Left renal pelvis (tissue), 4 donors: ENCODE results near the gene HOXA2. TPM values are rescaled to one million over a fixed set of nuclear protein-coding genes. Genes with fewer than 3 reads are reported as not detected.

ENCODE experiments used
- DNase-seq, 4 donors: peaks; one replicate each; pipeline ENCODE4 v3.0.0-alpha.2; 2013; ENCODE audit warnings: low read depth in 4 of 4, low spot score in 3 of 4
- polyA plus RNA-seq, 4 donors: library from polyadenylated mRNA; unstranded; fragments of 120-200 nt; gene quantifications; one replicate each; pipeline ENCODE4 v1.2.1, GENCODE V29; 2013; ENCODE audit not compliant: insufficient read length in 4 of 4

The HOXA2 gene
- polyA plus RNA-seq: 10 to 100 TPM; 10.1 to 15.1 (median 11.3) TPM

DNA sequence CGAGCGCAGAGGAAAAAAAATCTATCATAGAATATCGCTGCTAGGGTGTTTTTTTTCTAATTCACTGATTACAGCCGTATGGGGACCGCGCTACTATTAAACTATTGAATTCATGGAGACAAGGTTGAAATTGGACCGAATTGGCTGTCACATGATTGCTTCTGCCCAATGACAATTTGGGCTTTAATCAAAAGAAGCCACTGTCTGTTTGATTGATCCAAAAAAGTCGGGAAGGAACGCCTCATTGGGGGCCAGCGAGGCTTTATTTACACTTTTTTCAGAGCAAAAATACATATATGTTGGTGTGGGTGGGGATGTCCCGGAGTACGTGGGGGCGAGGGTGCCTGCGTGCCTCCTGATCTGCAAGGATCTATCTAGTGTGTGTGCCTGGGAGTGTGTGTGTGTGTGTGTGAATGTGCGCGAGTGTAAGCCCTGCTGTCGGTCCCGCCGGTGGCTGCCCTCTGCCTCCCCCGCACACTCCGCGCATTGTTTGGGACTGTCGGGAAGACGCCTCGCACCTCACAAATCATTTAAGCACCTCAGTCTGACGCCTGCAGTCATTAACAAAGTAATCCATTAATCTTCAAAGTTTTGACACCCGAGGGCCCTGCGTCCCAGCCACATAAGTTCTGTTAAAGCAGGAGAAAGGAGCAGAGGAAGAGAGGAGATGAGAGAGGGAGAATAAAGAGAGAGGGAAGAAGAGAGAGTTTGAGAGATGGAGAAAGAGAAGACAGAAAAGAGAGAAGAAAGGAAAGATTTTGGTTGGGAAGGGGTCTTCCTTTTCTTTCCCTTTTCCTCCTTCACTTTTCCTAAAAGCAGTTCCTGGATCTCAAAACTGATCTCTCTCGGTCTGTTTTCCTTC, at the start of gene HOXA2:
Gene HOXA2 (minus strand): TSS at position 103 of the 862 bp plus-strand sequence. CDS start 183 bp downstream, outside the sequence.
- DNase-seq: peak in 3 of 4 donors; percentile 57 to 63 (median 60)

DNA sequence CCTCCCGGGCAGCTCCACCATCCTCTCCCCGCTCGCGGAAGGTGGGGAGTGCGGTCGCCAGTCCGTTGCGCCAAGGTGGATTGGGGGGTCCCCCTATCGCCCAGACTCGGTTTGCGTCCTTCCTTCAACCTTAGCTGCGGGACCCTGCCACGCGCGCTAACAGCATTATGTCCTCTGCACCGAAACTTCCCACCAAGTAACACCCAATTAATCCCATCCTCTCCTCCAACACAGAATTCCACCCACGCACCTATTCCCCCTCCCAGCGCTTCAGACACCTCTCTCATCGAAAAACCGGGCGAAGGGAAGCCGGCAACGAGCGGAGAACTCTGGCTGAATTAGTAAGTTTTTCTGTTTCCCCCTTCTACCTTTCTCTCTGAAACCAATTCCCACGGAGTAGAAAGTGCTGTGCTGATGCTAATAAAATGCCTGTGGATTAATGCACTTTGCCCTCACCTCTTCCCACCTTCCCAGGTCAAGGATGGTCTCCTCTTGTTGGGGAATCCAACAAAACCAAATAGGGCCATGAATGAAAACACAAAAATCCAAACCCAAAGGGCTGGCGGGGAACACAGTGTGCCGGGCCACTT, 49.0 kb upstream of the HOXA2 start:
- no peak for DNase-seq

DNA sequence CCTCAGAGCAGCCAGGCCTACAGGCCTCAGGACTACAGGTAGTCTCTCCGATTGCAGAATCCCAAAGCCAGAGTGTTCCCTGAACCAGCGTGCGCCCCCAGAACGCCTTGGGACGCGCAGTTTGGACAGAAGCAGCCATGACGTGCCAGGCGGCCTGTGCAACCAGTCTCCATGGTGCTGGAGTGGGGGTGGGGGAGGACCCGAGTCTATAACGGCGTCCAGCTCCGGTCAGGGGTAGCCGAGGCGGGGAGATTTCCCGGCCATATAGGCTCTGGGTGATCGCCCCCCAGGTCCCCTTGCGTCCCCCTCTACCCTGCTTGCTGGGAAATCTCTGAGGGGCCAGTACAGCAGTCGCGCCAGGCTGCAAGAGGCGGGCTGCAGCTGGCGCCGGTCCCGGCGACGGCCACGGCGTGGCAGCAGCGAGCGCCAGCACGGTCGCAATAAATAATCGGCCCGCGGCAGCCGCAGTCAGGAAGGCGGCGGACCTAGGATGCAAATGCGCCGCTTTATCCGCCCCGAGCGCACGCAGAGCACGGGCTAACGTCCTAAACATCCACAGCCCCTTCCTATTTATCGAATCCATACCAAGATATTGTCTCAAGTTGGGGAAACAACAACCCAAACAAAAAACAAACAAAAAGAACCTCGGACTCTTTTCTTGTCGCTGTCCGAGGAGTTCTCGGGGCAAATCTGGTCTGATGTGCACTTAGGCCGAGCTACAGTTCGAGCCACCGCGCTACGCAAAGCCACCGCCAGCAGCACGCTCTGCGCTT, 48.3 kb upstream of the HOXA2 start:
- DNase-seq: peak in 1 of 4 donors; percentile 73

DNA sequence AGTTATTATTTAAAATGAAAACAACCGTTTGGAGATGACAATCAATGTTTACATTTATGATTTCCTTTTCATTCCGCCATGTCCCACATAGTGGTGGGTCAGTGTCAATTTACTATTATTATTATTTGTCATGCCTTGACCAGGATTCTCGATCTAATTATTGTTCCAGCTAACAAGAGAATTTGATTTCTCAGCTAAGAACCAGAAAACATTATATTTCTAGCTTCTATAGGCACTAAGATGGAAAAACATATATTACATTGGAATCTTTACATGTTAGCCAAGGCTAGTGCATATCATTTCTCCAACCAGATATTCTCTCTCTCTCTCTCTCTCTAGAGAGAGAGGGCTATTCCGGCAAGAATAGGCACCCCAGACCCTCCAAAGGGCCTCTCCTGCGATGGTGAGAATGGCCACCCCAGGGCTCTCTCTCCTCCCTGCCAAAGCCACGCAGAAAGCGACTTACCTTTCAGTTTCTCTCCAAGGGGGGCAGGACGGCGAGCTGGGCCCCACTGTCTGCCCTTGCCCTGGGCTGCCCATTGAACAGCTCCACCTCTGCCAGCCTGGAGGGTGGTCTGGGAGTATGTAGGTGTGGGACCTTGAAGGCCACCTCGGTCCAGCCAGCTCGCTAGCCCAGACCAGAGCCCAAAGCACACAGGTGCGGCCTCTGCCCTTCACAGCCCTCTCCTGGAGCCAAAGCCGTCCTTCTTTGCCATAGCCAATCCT, 47.5 kb upstream of the HOXA2 start:
- no peak for DNase-seq

DNA sequence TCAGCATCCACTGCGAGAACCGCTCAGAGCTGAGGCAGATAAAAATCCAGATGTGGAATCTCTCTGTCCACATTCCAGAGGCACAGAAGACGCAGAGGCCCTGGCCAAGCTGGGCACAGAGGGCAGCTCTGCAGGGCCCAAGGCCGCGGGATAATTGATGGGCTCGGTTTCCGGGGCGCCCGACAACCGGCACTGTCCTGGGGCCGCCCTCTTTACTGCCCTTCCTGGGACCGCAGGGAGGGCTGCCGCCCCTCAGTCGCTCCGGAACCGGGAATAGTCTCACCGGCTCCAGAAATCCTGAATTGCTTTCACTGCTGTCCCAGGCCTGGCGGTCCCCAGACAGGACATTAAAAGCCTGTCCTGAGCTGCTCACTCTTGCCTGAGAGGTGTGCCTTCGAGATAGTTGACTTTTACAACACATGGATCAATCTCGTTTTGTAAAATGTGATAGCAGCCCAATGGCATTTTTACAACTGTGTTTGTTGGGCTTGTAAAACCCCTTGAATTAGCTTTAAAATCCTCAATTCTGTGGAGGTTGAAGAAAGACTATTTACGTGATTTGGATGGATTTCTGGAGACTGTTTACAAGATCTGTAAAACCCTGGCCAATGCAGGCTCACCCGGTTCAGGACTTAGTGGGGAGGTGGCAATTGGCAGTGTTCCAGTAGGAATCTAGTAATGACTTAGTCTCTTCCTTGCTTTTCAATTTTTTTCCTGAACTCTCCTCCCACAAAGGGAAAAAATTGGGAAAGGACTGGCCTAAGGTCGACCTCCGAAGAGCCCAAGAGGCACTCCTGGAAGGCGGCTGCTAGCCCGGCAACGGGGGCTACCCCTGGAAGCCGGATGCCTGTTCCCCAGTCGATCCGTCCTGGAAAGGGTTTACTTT, 46.5 kb upstream of the HOXA2 start:
- no peak for DNase-seq

GRCh38 chr7:27148031-27148755, 45.7 kb upstream of the HOXA2 start:
- no peak for DNase-seq

GRCh38 chr7:27147199-27148030, 44.9 kb upstream of the HOXA2 start, which contains the start of gene HOXA6:
TSS of gene HOXA6 (minus strand) at chr7:27147774. CDS start at chr7:27147749, 25 bp downstream.
- DNase-seq: no peak

- no peak for DNase-seq
These were observed 44.2 kb upstream of the HOXA2 start for GRCh38 chr7:27146491-27147198.

DNA sequence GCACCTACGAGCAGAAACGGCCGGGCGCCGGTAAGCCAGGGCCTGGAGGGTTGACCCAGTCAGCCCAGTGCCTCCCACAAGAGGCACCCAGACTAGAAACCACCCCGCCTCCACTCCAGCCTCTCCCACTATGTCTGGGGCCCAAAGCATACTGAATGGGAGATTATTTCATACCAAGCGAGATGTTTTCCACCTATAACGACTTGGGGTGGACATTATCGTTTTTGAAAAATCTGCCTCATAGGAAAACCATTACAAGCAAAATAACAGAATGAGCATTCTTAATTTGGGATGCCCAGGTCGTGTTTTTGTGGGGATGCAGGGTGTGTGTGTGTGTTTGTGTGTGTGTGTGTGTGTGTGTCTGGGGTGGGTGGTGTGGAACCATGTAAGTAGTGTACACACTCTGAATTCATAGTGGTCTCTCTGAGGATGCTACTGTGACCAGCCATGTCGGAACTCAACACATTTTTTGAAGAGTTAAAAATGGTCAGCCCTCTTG, 43.5 kb upstream of the HOXA2 start:
- DNase-seq: no peak

GRCh38 chr7:27145165-27145913, 42.9 kb upstream of the HOXA2 start:
- DNase-seq: no peak

DNA sequence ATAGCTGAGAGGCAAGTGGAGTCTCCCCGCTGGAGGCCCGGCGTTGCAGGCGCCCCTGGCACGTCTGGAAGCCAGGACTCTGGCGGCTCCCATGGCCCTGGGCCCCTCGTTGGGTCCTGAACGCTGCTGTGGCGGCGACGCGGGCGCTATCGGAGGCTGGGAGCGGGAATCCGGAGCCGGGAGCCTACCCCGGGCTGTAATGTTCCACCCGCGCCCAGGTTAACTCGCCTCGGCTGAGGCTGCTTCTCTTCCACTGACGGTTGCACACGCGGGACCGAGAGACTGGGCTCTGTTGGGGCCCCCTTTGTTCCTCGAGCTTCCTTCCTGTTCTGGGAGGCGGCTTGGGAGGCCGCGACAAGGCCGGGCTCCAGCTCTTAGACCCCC, 42.3 kb upstream of the HOXA2 start:
- DNase-seq: no peak

- no peak for DNase-seq
These were observed 41.7 kb upstream of the HOXA2 start for GRCh38 chr7:27143950-27144780.

GRCh38 chr7:27143023-27143949, 40.8 kb upstream of the HOXA2 start, which contains the start of gene HOXA5:
TSS of gene HOXA5 (minus strand) at chr7:27143681. CDS start at chr7:27143607, 74 bp downstream.
- peak in 3 of 4 donors; percentile 87 to 90 (median 87) for DNase-seq

DNA sequence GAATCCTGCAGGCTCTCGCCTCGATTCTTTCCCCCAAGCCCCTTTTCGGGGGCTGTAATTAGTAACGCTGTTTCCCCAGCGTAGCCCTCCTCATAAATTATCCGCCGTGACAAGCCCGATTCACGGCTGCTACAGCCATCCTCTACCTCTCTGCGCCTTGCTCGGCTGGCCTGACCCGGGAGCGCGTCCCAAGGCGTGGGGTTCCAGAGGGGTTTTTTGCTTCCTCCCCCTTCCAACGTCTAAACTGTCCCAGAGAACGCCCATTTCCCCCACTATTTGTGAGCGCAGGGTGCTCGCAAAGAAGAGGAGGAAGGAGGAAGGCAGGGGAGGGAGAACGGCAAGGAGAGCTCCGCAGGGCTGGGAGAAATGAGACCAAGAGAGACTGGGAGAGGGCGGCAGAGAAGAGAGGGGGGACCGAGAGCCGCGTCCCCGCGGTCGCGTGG, 40.1 kb upstream of the HOXA2 start:
- no peak for DNase-seq
